ENCODE data around the gene MAP3K19. TPM values are rescaled to one million over a fixed set of nuclear protein-coding genes. Genes with fewer than 3 reads are reported as not detected.

Gene MAP3K19
- total and polyA plus RNA-seq, 10 of the 15 experiments (the other 5 are each of a cell fraction or from before 2014, with no cell fraction given): 0.05 TPM; not detected in 9

- ChIA-PET CTCF (interaction anchor here (0.5 to 5.3 kb wide), 35 partner anchors 10 to 925 kb away, joined by 3 to 54 read pairs (median 4); no protein-coding TSS in a partner anchor), POLR2A (no interaction called here), SMC1A (ENCODE audit: uncharacterized antibody, unreplicated experiment) (interaction anchor here (0.7 to 2.1 kb wide), 16 partner anchors 10 to 720 kb away, joined by 3 to 23 read pairs (median 3); no protein-coding TSS in a partner anchor), RAD21 (ENCODE audit: unreplicated experiment) (interaction anchor here (0.6 to 2.0 kb wide), 18 partner anchors 9 to 1395 kb away, joined by 3 to 15 read pairs (median 3); partner anchors contain the start of gene UBXN4)
- H3K36me3 ChIP-seq (ENCODE audit: control insufficient read depth in 2 of 2, insufficient read depth in 2 of 2, low read length in 1 of 2): no peaks in the 10 kb centered on the region
- no peak overlapping the region for H3K9ac ChIP-seq (ENCODE audit: control insufficient read depth, insufficient read depth, low read length)
- H3K79me2 ChIP-seq (ENCODE audit: control insufficient read depth, insufficient read depth, low read length): no peaks in the 10 kb centered on the region
- no peak for FAIRE-seq
- H3K27me3 ChIP-seq (replicated peaks in 1 of 2; ENCODE audit: control insufficient read depth in 2 of 2, insufficient read depth in 2 of 2, low read length in 1 of 2): no peaks in the 10 kb centered on the region
- no peak overlapping the region for H3K27ac ChIP-seq (ENCODE audit: control insufficient read depth, insufficient read depth)
- WGBS (ENCODE audit: insufficient coverage, insufficient replicate concordance, low lambda C conversion rate, missing lambda C conversion rate): 15% methylated on average over 3 of the region's 3 CpGs
- H4K20me1 ChIP-seq (ENCODE audit: control insufficient read depth, insufficient read depth): no peaks in the 10 kb centered on the region
- H3K4me3 ChIP-seq: no peak overlapping the region
- BruUV-seq (replicated peaks): no TSS peak
- intact Hi-C loops (cut with micrococcal nuclease; ENCODE audit: unreplicated experiment) (loop anchor here (5.0 kb wide), 1 partner anchor 723 kb away; no protein-coding TSS in a partner anchor), in situ Hi-C loops (cut with MboI) (loop anchor here (25.0 kb wide), 1 partner anchor 1398 kb away; no protein-coding TSS in a partner anchor)
- no peaks in the 10 kb centered on the region; the same call in 2 of the 3 replicates for H3K9me3 ChIP-seq (replicated peaks; ENCODE audit: control insufficient read depth, insufficient read depth, low read length)
- no peaks in the 10 kb centered on the region for H3K4me1 ChIP-seq (ENCODE audit: control insufficient read depth, insufficient read depth, low read length)
- peak; percentile 75 for ATAC-seq
- H2AFZ ChIP-seq (ENCODE audit: control insufficient read depth, low read depth, low read length): no peak overlapping the region
- no peak for DNase-seq (ENCODE audit: low read depth, low spot score)
- no peak overlapping the region for H3K4me2 ChIP-seq (ENCODE audit: control insufficient read depth, insufficient read depth)
- TF ChIP-seq IKZF1 (conservative IDR thresholded peaks at IDR 0.05) (no peak), ZNF274 (IDR thresholded peaks at IDR 0.05; ENCODE audit: insufficient read depth, insufficient read length) (no peak), MEF2B (IDR thresholded peaks at IDR 0.05; ENCODE audit: partially characterized antibody, poor library complexity, severe bottlenecking) (no peak), SKIL (IDR thresholded peaks at IDR 0.05; ENCODE audit: low read depth, poor library complexity, severe bottlenecking) (no peak), RCOR1 (conservative IDR thresholded peaks at IDR 0.05; ENCODE audit: low read depth, low read length) (no peak), NFXL1 (IDR thresholded peaks at IDR 0.05; ENCODE audit: borderline replicate concordance) (no peak), MEF2A (IDR thresholded peaks at IDR 0.05; ENCODE audit: insufficient read depth, low read depth, low read length) (no peak), ZBTB40 (IDR thresholded peaks at IDR 0.05; ENCODE audit: borderline replicate concordance) (no peak), BCL11A (IDR thresholded peaks at IDR 0.05; ENCODE audit: low read depth, low read length) (no peak)
- TF ChIP-seq, protein P1, sequence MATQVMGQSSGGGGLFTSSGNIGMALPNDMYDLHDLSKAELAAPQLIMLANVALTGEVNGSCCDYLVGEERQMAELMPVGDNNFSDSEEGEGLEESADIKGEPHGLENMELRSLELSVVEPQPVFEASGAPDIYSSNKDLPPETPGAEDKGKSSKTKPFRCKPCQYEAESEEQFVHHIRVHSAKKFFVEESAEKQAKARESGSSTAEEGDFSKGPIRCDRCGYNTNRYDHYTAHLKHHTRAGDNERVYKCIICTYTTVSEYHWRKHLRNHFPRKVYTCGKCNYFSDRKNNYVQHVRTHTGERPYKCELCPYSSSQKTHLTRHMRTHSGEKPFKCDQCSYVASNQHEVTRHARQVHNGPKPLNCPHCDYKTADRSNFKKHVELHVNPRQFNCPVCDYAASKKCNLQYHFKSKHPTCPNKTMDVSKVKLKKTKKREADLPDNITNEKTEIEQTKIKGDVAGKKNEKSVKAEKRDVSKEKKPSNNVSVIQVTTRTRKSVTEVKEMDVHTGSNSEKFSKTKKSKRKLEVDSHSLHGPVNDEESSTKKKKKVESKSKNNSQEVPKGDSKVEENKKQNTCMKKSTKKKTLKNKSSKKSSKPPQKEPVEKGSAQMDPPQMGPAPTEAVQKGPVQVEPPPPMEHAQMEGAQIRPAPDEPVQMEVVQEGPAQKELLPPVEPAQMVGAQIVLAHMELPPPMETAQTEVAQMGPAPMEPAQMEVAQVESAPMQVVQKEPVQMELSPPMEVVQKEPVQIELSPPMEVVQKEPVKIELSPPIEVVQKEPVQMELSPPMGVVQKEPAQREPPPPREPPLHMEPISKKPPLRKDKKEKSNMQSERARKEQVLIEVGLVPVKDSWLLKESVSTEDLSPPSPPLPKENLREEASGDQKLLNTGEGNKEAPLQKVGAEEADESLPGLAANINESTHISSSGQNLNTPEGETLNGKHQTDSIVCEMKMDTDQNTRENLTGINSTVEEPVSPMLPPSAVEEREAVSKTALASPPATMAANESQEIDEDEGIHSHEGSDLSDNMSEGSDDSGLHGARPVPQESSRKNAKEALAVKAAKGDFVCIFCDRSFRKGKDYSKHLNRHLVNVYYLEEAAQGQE (IDR thresholded peaks at IDR 0.05; ENCODE audit: low read depth, low read length): no peak
Measured at GRCh38 chr2:134988994-134989605, 58.1 kb downstream of the MAP3K19 start.

Measured in GM12878 (cell line).